ENCODE data around the gene ST8SIA5. TPM values are rescaled to one million over a fixed set of nuclear protein-coding genes. Genes with fewer than 3 reads are reported as not detected.

Gene ST8SIA5
- total and polyA plus RNA-seq, 5 donors from 2014 or later: not detected

DNA sequence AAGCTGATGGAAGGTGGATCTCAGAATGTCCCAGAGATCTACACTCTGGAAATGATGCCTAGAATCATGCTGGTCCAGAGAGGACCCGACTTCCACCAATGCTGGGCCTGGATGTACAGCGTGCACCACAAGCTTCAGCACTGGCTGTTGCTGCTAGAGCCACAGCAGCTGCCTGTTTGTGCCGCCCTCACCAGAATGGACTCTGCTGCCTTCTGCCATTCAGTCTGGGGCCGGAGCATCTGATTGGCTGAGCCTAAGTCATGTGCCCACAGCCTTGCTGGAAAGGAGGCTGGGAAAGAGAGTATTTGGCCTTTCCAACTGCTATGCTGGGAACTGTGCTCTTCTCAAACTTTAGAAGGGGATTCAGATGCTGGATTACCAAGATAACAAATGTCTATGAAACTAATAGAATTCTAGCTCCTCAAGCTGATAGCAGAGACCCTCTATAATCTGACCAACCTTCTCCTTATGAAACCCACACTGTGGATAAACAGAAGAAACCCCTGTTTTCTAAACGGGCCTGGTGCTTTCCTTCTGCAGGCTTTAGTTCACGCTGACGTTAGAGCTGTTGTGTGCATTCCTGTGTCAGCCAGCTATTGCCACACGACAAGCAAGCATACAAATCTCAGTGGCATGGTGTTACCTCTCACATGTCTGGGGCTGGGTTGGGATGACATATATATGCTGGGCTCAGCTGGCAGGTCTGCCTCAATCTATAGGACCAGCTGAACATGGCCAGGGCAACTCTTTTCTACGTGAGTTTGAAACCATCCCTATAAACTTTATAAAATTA lies 95.7 kb downstream of the ST8SIA5 start:
- no peaks in the 10 kb centered on the region for H3K36me3 Mint-ChIP-seq
- Histone ChIP-seq H3K9me3 (ENCODE audit: control insufficient read depth in 2 of 2, low read length in 2 of 2) (no peaks in the 10 kb centered on the region), H3K4me3 (ENCODE audit: low read depth, low read length) (no peak overlapping the region), H3K4me1 (ENCODE audit: control insufficient read depth, insufficient read depth, low read length, poor library complexity, severe bottlenecking) (no peaks in the 10 kb centered on the region), H3K36me3 (ENCODE audit: control insufficient read depth, insufficient read depth, low read length) (no peaks in the 10 kb centered on the region), H3K27ac (ENCODE audit: insufficient read depth, low read length, poor library complexity, severe bottlenecking) (no peak overlapping the region), H3K27me3 (ENCODE audit: control insufficient read depth, insufficient read depth, low read length) (no peaks in the 10 kb centered on the region)
- DNase-seq (no peak), ATAC-seq (ENCODE audit: low read depth in 2 of 2) (no peak)
- peaks cover 8% of the 10 kb centered on the region for H3K27me3 Mint-ChIP-seq
- H3K4me1 Mint-ChIP-seq: peaks cover 0 to 4% (median 0%) of the 10 kb centered on the region in 4 donors
- no peak overlapping the region for H3K4me3 Mint-ChIP-seq
- no peaks in the 10 kb centered on the region for H3K9me3 Mint-ChIP-seq
- H3K27ac Mint-ChIP-seq: no peak overlapping the region

DNA sequence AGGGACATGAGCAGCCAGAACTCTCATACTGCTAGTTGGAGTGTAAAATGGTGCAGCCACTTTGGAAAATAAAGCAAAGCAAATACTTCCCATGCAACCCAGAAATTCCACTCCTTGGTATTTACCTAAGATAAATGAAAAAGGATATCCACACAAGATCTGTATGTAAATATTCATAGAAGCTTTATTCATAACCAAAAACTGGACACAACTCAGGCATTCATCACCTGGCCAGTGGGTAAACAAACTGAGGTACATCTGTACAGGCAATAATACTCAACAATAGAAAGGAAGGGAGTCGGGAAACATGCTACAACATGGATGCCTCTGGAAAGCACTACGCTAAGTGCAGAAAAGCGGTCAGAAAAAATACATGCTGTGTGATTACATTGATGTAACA lies 97.4 kb downstream of the ST8SIA5 start:
- H3K27me3 Mint-ChIP-seq: peaks cover 8% of the 10 kb centered on the region
- Histone ChIP-seq H3K27ac (ENCODE audit: insufficient read depth, low read length, poor library complexity, severe bottlenecking) (no peak overlapping the region), H3K36me3 (ENCODE audit: control insufficient read depth, insufficient read depth, low read length) (no peaks in the 10 kb centered on the region), H3K27me3 (ENCODE audit: control insufficient read depth, insufficient read depth, low read length) (no peaks in the 10 kb centered on the region), H3K9me3 (ENCODE audit: control insufficient read depth in 2 of 2, low read length in 2 of 2) (no peaks in the 10 kb centered on the region), H3K4me3 (ENCODE audit: low read depth, low read length) (no peak overlapping the region), H3K4me1 (ENCODE audit: control insufficient read depth, insufficient read depth, low read length, poor library complexity, severe bottlenecking) (no peaks in the 10 kb centered on the region)
- DNase-seq: no peak
- no peak overlapping the region for H3K4me3 Mint-ChIP-seq
- no peaks in the 10 kb centered on the region for H3K36me3 Mint-ChIP-seq
- H3K27ac Mint-ChIP-seq: no peak overlapping the region
- peaks cover 0 to 4% (median 0%) of the 10 kb centered on the region in 4 donors for H3K4me1 Mint-ChIP-seq
- no peak for ATAC-seq (ENCODE audit: low read depth in 2 of 2)
- no peaks in the 10 kb centered on the region for H3K9me3 Mint-ChIP-seq

DNA sequence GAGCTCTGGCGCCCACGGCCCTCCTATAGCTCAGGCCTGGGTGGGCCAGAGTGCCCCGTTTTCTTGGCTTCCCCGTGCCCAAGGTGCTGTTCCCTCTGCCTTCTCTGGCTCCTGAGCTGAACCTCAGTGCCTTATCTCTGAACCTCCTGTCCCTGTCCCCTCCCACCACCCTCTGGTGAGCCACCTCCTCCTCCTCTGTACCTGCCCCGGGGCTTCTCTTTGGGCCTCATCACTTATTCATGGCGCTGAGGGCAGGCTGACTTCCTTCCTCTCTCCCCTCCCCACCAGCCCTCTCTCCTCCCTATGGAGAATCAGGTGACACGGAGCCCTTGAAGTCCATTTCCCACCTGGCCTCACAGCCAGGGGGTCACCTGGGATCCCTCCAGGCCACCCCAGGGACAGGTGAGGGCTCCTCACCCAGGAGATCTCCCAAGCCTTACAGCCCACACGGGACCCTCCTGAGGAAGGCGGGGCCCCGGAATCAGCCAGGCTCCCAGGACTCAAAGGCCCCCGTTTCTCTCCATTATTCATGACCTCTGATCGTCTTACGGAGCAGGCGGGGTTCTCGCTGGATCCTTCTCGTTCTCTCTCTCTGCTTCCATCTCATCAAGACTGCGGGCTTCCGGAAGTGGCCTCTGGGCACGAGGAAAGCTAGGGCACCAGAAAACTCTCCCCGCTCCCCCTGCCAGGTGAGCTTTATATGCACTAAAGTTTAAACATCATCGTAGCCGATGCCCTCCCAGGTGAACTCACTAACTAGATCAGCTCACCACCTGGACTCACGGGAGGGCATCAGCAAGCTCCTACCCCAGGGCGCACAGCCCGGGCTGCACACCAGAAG lies 99.5 kb downstream of the ST8SIA5 start, which contains the start of gene LOXHD1:
LOXHD1 (minus strand) TSS at position 106 of the 841 bp plus-strand sequence. CDS start 187 bp downstream, outside the sequence.
- no peaks in the 10 kb centered on the region for H3K4me1 ChIP-seq (ENCODE audit: control insufficient read depth, insufficient read depth, low read length, poor library complexity, severe bottlenecking)
- DNase-seq: no peak
- no peak for ATAC-seq (ENCODE audit: low read depth in 2 of 2)
- no peaks in the 10 kb centered on the region for H3K9me3 ChIP-seq (ENCODE audit: control insufficient read depth in 2 of 2, low read length in 2 of 2)
- Mint-ChIP-seq H3K4me1 (peaks cover 0 to 4% (median 0%) of the 10 kb centered on the region in 4 donors), H3K4me3 (no peak within 1 kb of the TSS), H3K27me3 (peaks cover 4% of the 10 kb centered on the region), H3K27ac (no peak within 1 kb of the TSS), H3K36me3 (no peaks in the 10 kb centered on the region), H3K9me3 (no peaks in the 10 kb centered on the region)
- H3K27me3 ChIP-seq (ENCODE audit: control insufficient read depth, insufficient read depth, low read length): no peaks in the 10 kb centered on the region
- H3K4me3 ChIP-seq (ENCODE audit: low read depth, low read length): no peak within 1 kb of the TSS
- no peak within 1 kb of the TSS for H3K27ac ChIP-seq (ENCODE audit: insufficient read depth, low read length, poor library complexity, severe bottlenecking)
- H3K36me3 ChIP-seq (ENCODE audit: control insufficient read depth, insufficient read depth, low read length): no peaks in the 10 kb centered on the region

DNA sequence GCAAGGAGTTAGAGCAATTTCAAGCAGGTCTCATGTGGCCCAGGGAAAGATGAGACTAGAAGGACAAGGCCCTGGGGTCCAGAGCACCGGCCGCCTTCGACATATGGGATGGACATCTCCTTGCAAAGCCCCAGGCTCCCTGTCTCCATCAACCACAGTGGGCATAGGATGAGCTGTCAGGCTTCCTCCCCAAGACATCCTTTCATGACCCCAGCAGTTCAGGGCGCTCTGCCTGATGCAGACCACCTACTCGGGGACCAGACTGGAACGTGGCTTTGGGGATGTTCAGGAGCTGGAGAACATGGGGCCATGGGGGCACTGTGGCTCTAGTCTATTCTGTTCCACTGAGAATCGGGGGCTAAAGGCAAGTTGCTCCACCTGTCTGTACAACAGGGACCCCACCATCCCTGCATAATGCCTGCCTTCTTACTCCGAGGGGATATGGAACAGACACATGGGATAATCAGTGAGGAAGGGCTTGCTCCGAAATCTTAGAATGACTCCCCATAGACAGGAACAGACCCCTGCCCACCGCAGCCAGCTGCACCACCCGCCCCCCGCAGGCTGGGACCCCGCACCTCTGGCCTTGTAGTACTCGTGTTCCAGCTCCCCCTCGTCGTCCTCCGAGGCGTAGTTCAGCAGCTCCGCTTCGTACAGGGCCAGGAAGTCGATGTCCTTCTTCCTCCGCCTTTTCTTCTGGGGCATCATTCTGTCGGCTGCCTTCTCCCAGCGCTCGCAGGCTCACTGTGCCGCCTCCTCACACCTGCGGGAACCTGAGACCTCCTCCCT lies 100.3 kb downstream of the ST8SIA5 start:
- no peak for DNase-seq

GRCh38 chr18:46652372-46652771 lies 104.5 kb downstream of the ST8SIA5 start:
- Mint-ChIP-seq H3K9me3 (no peaks in the 10 kb centered on the region), H3K4me3 (no peak overlapping the region), H3K4me1 (no peaks in the 10 kb centered on the region), H3K27me3 (peaks cover 4% of the 10 kb centered on the region), H3K36me3 (no peaks in the 10 kb centered on the region), H3K27ac (no peak overlapping the region)
- ATAC-seq (ENCODE audit: low read depth in 2 of 2) (no peak), DNase-seq (no peak)
- Histone ChIP-seq H3K9me3 (ENCODE audit: control insufficient read depth in 2 of 2, low read length in 2 of 2) (no peaks in the 10 kb centered on the region), H3K4me3 (ENCODE audit: low read depth, low read length) (no peak overlapping the region), H3K27ac (ENCODE audit: insufficient read depth, low read length, poor library complexity, severe bottlenecking) (no peak overlapping the region), H3K27me3 (ENCODE audit: control insufficient read depth, insufficient read depth, low read length) (no peaks in the 10 kb centered on the region), H3K4me1 (ENCODE audit: control insufficient read depth, insufficient read depth, low read length, poor library complexity, severe bottlenecking) (no peaks in the 10 kb centered on the region), H3K36me3 (ENCODE audit: control insufficient read depth, insufficient read depth, low read length) (no peaks in the 10 kb centered on the region)

More for the DNA sequence above, 100.3 kb downstream of the ST8SIA5 start:
- ATAC-seq (ENCODE audit: low read depth in 2 of 2): no peak
- H3K27me3 Mint-ChIP-seq: peaks cover 4% of the 10 kb centered on the region
- Histone ChIP-seq H3K27ac (ENCODE audit: insufficient read depth, low read length, poor library complexity, severe bottlenecking) (no peak overlapping the region), H3K4me3 (ENCODE audit: low read depth, low read length) (no peak overlapping the region), H3K27me3 (ENCODE audit: control insufficient read depth, insufficient read depth, low read length) (no peaks in the 10 kb centered on the region), H3K36me3 (ENCODE audit: control insufficient read depth, insufficient read depth, low read length) (no peaks in the 10 kb centered on the region), H3K4me1 (ENCODE audit: control insufficient read depth, insufficient read depth, low read length, poor library complexity, severe bottlenecking) (no peaks in the 10 kb centered on the region), H3K9me3 (ENCODE audit: control insufficient read depth in 2 of 2, low read length in 2 of 2) (no peaks in the 10 kb centered on the region)
- H3K27ac Mint-ChIP-seq: no peak overlapping the region
- H3K4me3 Mint-ChIP-seq: no peak overlapping the region
- peaks cover 0 to 4% (median 0%) of the 10 kb centered on the region in 4 donors for H3K4me1 Mint-ChIP-seq
- no peaks in the 10 kb centered on the region for H3K36me3 Mint-ChIP-seq
- no peaks in the 10 kb centered on the region for H3K9me3 Mint-ChIP-seq

DNA sequence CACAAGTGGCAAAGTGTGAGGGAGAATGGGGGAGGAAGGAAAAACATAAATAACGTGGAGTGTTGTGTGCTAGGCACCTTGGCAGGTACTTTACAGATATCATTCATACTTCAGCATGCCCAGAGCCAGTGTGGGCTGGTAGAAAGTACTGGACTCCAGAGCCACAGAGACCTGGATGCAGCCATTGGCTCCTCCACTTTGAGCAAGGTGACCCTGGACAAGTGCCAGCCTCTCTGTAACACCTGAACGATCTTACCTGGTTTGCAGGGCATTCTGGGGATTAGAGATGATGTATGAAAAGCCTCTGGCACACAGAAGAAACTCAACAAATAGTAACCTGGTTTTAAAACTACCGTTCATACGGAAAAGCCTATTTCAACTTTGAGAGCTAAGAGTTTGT lies 106.2 kb downstream of the ST8SIA5 start:
- no peak overlapping the region for H3K4me3 Mint-ChIP-seq
- H3K27me3 ChIP-seq (ENCODE audit: control insufficient read depth, insufficient read depth, low read length): no peaks in the 10 kb centered on the region
- H3K4me1 Mint-ChIP-seq: no peaks in the 10 kb centered on the region
- H3K36me3 ChIP-seq (ENCODE audit: control insufficient read depth, insufficient read depth, low read length): no peaks in the 10 kb centered on the region
- no peaks in the 10 kb centered on the region for H3K9me3 Mint-ChIP-seq
- no peak overlapping the region for H3K4me3 ChIP-seq (ENCODE audit: low read depth, low read length)
- no peak overlapping the region for H3K27ac Mint-ChIP-seq
- ATAC-seq (ENCODE audit: low read depth in 2 of 2) (no peak), DNase-seq (no peak)
- H3K9me3 ChIP-seq (ENCODE audit: control insufficient read depth in 2 of 2, low read length in 2 of 2): no peaks in the 10 kb centered on the region
- no peaks in the 10 kb centered on the region for H3K27me3 Mint-ChIP-seq
- H3K4me1 ChIP-seq (ENCODE audit: control insufficient read depth, insufficient read depth, low read length, poor library complexity, severe bottlenecking): no peaks in the 10 kb centered on the region
- no peak overlapping the region for H3K27ac ChIP-seq (ENCODE audit: insufficient read depth, low read length, poor library complexity, severe bottlenecking)
- H3K36me3 Mint-ChIP-seq: no peaks in the 10 kb centered on the region

DNA sequence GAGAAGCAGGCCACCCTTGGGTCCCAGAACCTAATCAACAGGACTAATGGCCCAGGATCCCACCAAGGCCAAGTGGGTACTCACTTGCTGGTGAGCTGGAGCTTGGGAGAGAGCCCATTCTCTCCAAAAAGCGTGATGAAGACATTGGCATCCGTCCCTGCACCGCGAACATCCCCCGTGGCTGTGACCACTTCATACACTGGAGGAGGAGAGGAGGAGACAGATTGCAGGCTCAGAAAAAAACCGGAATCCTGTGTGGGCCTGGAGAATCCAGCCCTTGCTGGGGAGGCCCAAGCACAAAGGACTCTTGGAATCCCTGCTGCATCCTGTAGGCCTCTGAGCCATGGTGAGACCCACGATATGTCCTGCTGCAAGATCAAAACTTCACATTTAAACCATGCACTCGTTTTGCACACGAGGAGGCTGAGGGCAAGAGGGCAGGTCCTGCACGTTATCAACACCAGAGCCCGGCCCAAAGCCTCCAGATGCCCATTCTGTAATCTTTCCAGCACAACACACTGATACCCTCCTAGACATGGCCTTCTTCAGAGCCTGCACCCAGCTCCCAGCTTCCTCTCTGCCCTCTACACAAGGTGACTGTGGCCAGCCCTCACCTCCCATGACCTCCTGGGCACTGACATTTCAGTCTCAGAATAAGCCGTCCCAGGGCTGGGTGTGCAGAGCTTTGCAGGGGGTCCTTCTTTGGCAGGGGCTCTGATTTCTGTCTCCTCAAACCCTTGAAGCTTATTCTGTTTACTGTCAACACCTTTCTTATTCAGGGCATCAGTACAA lies 107.6 kb downstream of the ST8SIA5 start:
- no peak overlapping the region for H3K27ac Mint-ChIP-seq
- no peaks in the 10 kb centered on the region for H3K9me3 Mint-ChIP-seq
- DNase-seq (no peak), ATAC-seq (ENCODE audit: low read depth in 2 of 2) (no peak)
- H3K4me3 ChIP-seq (ENCODE audit: low read depth, low read length): no peak overlapping the region
- H3K4me1 ChIP-seq (ENCODE audit: control insufficient read depth, insufficient read depth, low read length, poor library complexity, severe bottlenecking): no peaks in the 10 kb centered on the region
- H3K4me1 Mint-ChIP-seq: no peaks in the 10 kb centered on the region
- no peaks in the 10 kb centered on the region for H3K27me3 ChIP-seq (ENCODE audit: control insufficient read depth, insufficient read depth, low read length)
- no peaks in the 10 kb centered on the region for H3K36me3 Mint-ChIP-seq
- no peaks in the 10 kb centered on the region for H3K9me3 ChIP-seq (ENCODE audit: control insufficient read depth in 2 of 2, low read length in 2 of 2)
- H3K27me3 Mint-ChIP-seq: no peaks in the 10 kb centered on the region
- H3K27ac ChIP-seq (ENCODE audit: insufficient read depth, low read length, poor library complexity, severe bottlenecking): no peak overlapping the region
- no peak overlapping the region for H3K4me3 Mint-ChIP-seq
- no peaks in the 10 kb centered on the region for H3K36me3 ChIP-seq (ENCODE audit: control insufficient read depth, insufficient read depth, low read length)

All from CD4-positive, CD25-positive, alpha-beta regulatory T cell (primary cell).